COLO668 (cell line): ENCODE results near the gene TNFRSF25.
A peak's percentile ranks its signal among the peaks of the same experiment; 100 is the strongest.

Experiments
- DNase-seq: peaks from one replicate; lab custom pipeline; 2025; ENCODE audit not compliant: unreplicated experiment; lab: John Stamatoyannopoulos, UW

Gene TNFRSF25

GRCh38 chr1:6419804-6420453 is 46.0 kb downstream of the TNFRSF25 start, which contains the start of gene HES2:
Gene HES2 (minus strand): TSS chr1:6419919. CDS start chr1:6419820, 99 bp downstream.
- DNase-seq: peak; percentile 56

- DNase-seq: peak; percentile 56
Observed at GRCh38 chr1:6419397-6419803, 46.6 kb downstream of the TNFRSF25 start.

- DNase-seq: peak; percentile 64
Observed at GRCh38 chr1:6418668-6419396, 47.1 kb downstream of the TNFRSF25 start.

GRCh38 chr1:6417961-6418667 is 47.9 kb downstream of the TNFRSF25 start:
- DNase-seq: no peak

DNA sequence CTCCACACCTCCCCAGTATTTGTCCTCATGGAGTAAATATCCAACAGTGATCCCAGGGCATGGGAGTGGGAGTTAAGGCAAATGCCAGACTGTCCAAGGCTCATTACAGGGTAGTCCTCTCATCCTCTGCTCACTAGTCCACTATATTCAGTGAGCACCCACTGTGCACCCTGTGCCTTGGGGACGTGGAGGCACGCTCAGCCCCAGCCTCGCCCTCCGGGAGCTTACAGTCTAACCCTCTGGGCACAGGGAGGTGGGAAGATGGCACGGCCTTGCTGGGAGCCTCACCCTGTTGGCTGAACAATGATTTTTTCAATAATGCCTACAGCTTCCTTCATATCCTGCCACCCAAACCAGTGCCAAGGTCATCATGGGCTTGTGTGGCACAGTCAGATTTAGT is 49.1 kb downstream of the TNFRSF25 start:
- DNase-seq: no peak

DNA sequence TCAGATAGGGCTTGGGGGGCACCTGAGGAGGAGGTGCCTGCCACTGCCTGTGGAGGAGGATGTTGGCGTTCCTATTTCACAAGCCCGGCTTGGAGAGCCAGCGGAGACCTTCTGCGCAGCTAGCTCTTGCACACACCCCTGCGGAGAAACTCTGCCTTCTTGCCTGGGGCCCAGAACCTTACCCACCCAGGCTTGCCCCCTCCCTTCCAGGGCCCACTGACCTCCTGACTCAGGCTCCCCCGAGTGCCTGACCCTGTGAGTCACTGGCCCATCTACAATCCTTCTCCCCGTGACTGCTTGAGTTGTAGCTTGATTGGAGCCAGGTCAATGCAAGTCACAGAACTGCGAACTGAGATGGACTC is 49.7 kb downstream of the TNFRSF25 start:
- DNase-seq: no peak

GRCh38 chr1:6414881-6415626 is 50.9 kb downstream of the TNFRSF25 start:
- no peak for DNase-seq

DNA sequence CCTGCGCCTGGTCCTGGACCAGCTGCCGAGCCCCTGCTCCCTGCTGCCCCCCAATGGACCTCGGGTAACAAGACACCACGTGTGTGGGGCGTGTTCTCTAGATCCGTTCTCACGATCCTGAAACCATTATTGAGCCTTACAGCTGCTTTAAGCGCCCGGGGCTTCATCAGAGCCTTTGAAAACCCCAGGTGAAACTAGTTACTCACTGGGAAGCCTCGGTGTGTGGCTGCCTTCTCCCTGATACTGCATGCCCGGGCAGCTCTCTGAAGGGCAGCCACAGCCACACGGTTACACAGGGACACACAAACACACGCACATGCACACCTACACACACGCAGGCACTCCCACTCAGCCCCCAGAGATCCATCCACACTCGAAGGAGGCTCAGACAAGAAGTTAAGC is 51.5 kb downstream of the TNFRSF25 start:
- peak; percentile 59 for DNase-seq

GRCh38 chr1:6412896-6413295 is 53.1 kb downstream of the TNFRSF25 start:
- DNase-seq: peak; percentile 73
